ENCODE data around the gene LENG8.

LENG8 gene

DNA sequence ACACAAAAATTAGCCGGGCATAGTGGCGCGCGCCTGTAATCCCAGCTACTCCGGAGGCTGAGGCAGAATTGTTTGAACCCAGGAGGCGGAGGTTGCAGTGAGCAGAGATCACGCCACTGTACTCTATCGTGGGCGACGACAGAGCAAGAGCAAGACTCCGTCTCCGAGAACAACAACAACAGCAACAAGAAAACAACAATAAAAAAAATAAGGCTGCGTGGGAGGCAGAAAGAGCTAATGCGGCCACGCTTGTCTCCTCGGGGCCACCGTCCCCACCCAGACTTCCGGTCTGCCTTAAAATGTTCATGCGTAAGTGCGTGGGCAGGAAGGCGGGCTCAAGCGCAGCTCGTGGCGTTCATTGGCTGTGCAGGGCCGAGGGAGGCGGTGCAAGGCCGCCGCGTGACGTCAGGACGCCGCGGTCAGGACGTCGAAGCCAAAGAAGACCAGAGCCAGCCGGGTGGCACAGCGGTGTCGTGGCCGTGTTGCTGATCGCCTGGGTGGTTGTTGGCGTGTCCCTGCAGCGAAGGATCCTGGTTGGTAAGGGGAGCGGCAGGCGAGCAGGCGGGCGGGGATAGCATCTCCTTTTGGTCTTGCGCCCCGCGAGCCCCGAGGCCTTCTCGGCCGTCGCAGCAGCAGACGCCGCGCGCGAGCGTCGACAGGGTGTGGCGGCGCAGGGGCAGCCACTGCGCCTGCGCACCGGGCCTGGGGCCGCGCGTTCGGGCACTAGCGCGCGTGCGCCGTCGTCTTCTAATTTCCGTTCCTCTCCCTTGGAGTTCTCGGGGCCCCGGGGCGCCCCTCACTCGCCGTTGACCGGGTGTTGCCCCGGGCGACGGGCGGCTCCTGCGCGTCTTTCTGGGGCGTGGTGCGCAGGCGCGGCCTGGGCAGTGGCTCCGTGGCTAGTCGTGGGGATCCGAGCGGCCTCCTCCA is at the start of gene LENG8:
LENG8 (plus strand) TSS at position 426 of the 927 bp plus-strand sequence. CDS start 2,146 bp downstream, outside the sequence.
- DNase-seq (ENCODE audit: low spot score), result peak; percentile 98

DNA sequence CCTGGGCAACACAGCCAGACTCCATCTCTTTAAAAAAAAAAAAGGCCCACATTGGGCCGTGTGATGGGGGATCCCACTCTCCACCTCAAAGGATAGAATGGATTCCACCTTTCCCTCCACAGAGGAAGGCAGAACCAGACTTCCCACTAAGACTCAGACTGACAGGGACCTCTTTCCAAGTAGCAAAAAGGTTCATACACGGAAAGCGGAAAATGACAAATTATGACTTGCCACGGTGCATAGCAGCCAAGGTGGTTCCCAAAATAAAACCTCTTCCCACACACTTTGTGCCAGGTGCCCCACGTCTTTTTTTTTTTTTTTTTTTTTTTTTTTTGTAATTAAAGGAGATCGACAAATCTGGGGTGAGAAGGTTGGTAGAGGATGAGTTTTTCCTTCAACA is 48.1 kb upstream of the LENG8 start:
- DNase-seq (ENCODE audit: low spot score), result no peak

DNA sequence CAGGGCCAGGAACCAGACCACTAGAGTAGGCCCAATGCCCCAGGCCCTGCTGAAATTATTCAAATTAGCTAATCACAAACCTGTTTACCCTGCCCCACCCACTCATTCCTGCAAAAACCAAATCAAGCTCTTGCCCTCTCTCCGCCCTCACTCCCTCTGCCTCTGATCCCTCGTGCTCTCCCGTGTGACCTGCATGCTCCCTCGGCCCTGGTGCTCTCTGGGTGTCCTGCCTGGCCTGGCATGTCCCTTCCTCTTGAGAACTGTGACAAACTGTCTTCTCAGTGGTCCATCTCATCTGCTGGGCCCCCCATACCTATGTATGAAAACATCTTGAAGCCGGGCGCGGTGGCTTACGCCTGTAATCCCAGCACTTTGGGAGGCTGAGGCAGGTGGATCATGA is 45.9 kb upstream of the LENG8 start:
- DNase-seq (ENCODE audit: low spot score), result no peak

DNA sequence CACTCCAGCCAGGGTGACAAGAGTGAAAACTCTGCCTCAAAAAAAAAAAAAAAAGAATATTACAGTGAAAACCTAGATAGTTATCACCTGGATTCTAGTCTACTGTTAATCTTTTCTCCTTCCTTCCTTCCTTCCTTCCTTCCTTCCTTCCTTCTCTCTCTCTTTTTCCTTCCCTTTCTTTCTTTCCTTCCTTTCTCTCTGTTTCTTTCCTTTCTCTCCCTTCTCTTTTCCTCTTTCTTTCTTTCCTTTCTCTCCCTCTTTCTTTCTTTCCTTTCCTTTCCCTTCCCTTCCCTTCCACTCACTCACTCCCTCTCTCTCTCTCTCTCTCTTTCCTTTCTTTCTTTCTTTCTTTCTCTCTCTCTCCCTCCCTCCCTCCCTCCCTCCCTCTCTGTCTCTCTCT is 43.4 kb upstream of the LENG8 start:
- DNase-seq (ENCODE audit: low spot score), result no peak

DNA sequence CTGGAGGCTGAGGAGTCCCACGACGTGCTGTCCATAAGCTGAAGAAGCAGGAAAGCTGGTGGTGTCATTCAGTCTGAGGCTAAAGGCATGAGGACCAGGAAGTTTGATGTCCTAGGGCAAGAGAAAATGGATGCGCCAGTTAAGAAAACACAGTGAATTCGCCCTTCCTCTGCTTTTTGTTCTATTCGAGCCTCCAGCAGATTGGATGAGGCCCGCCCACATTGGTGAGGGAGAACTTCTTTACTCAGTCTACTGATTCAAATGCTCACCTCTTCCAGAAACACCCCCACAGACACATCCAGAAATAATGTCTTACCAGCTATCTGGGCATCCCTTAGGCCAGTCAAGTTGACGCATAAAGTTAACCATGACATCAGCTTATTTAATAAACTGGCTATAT is 41.2 kb upstream of the LENG8 start:
- no peak for DNase-seq (ENCODE audit: low spot score)

DNA sequence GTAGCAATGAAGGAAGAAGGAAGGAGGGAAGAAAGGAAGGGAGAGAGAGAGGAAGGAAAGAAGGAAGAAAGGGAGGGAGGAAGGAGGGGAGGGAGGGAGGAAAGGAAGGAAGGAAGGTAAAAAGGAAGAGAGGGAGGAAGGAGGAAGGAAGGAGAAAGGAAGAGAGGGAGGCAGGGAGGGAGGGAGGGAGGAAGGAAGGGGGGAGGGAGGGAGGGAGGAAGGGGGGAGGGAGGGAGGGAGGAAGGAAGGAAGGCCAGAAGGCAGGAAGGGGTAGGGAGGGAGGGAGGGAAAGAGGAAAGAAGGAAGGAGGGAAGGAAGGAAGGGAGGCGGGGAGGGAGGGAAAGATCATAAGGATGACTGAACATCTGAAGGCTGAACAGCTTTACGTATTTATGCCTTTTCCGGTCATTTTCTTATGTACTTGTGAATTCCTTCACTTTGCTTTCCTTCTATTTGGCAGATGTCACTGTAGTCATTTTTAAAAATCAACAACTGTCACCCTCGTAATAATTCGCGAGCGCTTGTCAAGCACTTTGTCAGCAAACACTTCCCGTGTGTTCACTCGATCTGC is 40.5 kb upstream of the LENG8 start:
- no peak for DNase-seq (ENCODE audit: low spot score)

DNA sequence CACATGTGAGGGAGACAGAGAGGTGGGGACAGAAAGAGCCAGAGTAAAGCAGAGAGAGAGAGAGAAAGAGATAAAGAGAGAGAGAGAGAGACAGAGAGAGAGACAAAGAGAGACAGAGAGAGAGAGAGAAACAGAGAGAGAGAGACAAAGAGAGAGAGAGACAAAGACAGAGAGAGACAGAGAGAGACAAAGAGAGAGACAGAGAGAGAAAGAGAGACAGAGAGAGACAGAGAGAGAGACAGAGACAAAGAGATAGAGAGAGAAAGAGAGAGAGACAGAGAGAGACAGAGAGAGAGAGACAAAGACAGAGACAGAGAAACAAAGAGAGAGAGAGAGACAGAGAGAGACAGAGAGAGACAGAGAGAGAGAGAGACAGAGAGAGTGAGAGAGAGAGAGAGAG is 38.0 kb upstream of the LENG8 start:
- DNase-seq (ENCODE audit: low spot score), result no peak

DNA sequence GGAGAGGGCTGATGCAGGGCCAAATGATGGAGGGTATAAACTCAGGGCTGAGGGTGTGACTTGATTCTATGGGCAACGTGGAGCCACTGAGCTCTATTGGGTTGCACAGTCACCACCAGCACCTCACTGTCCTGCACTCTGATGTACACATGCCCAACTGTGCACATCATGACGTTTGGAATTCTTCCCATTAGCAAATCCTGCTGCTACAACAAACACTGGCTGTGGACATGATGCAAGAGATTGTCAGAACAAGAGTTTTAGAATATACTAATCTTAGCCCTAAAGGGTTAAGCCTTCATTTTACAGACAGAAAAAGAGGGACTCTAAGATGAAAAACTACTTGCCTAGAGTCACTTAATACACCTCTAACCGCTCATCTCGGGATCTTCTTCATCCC is 36.1 kb upstream of the LENG8 start:
- no peak for DNase-seq (ENCODE audit: low spot score)

DNA sequence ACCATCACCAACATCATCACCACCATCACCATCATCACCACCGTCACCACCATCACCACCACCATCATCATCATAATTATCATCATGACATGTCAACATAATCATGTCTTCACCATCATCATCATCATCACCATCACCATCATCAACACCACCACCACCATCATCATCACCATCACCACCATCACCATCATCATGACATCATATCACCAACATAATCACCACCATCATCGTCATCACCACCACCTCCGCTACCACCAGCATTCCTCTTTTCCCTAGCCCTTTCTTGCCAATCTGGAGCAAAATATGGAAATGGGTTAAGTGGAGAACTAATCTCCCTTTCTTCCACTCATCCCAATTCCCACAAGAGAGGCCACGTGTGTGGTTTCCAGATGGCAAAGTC is 34.8 kb upstream of the LENG8 start:
- DNase-seq (ENCODE audit: low spot score), result no peak

DNA sequence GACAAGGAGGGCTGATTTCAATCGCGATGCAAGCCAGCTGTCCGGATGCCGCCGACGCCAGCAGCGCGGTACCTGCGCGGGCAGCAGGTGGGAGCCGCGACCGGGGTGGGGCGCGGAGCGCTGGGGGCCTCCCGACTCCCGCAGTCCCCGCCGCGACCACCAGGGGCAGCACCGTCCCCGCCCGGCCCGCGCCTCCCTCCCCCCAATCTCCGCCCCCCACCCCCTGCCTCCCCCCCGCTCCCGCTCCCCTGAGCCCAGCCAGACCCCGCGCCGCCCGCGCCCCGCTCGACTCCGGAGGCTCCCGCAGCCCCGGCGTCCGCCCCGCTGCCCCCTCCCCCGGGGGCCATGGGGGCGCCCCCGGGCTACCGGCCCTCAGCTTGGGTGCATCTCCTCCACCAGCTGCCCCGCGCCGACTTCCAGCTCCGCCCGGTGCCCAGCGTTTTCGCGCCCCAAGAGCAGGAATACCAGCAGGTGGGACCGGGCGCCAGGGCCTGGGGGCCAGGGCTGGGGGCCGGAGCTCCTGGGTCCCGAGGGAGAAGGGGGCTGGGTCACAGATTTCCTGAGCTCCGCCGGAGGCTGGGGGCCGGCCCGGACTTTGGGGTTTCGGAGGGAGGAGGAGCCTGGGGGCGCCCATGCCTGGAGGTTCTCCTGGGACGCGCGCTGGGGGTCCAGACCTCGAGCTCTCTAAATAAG is 33.6 kb upstream of the LENG8 start, which contains the start of gene TTYH1:
TTYH1 (plus strand) TSS at position 257 of the 693 bp plus-strand sequence; CDS start at position 346, 89 bp downstream.
- no peak for DNase-seq (ENCODE audit: low spot score)

DNA sequence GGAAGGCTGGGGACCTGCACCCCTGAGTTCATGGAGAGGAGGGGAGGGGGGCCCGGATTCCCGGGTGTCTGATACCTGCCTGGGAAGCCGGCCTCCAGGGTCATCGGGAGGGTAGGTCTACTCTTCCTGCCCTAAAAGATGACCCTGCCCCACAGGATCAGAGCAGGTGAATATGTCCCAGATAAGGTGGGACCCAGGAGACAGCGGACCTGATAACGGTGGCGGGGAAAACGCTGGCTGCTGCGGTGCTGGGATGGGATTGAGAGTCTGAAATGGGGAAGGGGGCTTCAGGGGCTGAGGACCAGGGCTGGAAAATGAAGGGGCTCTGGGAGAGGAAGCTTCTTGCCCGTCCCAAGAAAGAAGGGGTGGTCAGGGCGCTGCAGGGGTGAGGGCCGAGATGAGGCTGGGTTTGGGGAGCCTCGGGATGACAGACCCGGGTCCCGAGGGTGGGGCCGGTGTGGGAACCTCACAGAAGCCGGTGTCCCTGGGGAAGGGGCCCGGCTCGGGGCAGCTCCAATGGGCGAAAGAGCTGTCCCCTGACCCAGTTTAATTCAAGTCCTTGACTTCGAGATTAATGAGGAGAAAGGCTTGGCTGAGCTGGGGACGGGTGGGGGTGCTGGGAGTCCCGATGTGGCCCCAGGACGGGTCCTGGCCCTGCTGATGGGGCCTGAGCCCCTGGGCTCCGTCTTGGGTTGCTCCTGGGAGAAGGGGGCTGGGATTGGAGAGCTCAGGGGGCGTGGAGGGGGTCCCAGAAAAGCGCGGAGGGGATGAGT is 32.9 kb upstream of the LENG8 start:
- no peak for DNase-seq (ENCODE audit: low spot score)

DNA sequence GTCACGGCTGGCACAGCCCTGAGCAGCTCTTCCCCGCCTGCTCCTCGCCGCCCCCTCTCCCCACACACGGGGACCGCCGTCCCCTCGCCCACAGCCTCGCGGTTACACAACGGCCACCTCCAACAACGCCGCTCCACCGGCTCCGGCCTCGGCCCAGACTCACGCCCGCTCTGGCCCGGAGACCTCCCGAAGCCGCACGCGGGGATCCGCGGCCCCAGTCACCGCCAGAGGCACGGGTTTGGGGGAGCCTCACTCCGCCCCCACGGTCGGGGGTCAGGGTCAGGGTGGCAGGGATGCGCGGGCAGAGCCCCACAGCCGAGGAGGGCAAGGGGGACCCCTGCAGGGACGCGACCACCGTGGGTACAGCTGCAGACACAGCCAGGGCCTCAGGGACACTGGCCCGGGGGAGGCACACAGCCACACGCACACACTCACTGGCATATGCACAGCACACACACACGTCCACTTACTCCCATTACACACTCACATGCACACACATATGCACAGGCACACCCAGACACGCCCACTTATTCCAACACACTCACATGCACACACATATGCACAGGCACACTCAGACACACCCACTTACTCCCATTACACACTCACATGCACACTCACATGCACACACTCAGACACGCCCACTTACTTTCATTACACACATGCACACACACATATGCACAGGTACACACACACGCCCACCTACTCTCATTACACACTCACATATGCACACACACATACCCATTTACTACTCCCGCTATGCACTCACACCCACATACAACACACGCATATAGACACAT is 32.1 kb upstream of the LENG8 start:
- no peak for DNase-seq (ENCODE audit: low spot score)

DNA sequence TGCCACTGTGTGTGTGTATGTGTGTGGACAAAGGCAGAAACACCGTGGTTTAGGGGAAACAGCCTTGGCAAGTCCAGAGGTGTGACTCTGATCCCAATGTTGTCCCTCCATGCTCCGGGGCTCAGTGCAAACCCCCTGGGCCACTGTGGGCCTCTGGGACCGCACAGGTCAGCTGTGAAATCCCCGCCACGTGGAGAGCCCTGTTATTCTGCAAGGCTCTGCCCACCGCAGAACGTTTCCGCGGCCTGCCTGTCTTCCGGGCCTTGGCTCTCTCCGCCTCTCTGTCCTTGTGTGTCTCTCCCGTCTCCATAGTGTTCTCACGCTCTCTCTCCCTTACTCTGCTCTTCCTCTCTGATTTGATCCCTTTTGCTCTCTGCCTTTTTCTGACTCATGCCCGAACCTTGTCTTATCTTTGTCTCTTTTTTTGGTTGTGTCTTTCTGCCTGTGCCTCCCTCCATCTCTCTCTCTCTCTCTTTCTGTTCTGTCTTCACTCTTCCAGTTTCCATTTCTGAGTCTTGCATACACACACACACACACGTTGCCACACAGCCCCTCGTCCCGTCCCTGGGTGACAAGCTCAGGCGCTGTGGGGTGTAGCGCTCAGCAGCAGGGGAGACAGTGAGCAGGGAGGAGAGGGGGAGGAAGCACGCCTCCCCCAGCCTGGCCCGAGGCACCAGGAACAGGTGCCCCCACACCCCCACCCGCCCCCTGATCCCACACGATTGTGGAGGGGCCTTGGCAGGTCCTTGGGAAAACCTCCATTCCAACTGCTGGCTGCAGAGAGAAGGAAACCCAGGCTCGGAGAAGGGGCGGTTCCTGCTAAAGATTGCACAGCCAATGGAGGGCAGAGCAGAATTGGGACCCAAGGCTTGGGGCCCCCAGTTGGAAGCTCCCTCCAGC is 30.7 kb upstream of the LENG8 start:
- peak; percentile 12 for DNase-seq (ENCODE audit: low spot score)

DNA sequence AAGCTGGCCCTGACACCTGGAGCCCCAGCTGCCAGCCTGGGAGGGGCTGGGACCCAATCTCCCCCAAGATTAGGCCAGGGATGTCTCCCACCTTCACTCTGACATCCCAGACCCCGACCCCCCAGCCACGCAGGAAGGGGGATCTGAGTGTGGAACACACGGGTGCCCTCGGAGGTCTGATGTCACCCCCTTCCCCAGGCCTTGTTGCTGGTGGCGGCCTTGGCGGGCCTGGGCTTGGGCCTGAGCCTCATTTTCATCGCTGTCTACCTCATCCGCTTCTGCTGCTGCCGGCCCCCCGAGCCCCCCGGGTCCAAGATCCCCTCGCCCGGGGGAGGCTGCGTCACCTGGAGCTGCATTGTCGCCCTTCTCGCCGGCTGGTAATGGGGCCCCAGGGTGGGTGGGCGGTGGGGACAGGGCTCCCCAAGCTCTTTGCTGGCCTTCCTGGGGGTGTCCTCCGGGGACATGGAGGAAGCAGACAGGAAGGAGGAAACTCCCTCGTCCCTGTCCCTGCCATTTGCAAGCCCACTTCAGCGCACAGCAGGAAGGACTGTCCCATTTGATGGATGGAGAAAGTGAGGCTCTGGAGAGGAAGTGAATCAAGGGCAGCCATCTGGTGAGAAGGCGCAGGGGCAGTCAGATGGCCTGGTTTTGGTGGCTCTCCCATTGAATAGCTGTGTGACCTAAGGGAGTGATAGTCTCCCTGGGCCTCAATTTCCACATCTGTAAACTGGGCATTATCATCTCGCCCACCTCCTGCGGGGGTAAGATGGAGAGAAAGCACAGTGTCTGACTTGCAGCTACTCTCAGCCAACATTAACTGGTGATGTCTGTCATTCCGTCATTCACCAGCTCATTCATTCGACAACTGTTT is 29.8 kb upstream of the LENG8 start:
- no peak for DNase-seq (ENCODE audit: low spot score)

DNA sequence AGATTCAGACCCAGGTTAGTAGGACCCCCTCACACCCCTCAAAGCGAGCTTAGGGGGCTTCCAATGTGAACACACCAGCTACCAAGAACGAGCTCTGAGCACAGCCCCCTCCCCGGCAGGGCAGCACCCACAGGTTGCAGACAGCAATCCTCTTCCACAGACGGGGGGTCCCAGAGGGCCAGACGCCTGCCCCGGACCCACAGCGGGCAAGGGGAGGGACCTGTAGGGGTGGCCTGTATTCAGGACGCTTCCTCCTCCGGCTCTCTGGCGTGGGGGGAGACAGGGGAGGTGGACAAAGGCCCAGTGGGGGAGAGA is 29.0 kb upstream of the LENG8 start:
- DNase-seq (ENCODE audit: low spot score), result no peak

DNA sequence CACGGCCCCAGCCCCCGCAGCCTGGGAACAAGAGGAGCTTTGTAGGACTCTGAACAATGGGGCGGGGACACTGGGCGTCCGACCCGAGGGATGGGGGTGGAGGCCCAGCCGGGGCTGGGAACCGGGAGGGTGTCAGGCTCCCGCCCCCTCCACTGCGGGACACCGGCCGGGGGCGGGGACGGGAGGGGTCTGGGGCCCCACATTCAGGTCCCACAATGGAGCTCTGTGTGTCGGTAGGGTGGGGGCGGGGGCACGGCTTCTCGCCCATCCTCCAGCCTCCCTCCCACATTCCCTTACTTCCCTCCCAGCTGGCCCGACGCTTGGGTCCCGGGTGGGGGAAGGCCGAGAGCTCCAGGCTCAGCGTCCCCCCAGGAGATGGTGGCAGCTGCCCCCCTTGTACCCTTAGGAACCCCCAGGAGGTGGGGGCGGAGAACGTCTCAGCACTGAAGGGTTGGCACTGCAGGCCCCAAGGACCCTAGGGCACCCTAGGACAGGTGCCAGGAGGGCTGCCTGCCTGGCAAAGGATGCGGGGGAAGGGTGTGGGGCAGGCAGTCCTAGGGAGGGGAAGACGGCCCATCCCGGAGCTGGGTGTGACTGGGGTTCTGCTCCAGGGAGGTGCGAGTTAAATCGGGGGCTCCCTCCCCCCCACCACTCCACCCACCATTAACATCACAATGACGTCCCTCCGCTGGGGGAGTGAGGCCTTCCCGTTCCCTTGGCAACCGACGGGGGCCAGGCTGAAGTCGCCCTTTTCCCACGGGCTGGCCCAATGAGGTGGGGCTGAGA is 28.4 kb upstream of the LENG8 start:
- DNase-seq (ENCODE audit: low spot score), result no peak

DNA sequence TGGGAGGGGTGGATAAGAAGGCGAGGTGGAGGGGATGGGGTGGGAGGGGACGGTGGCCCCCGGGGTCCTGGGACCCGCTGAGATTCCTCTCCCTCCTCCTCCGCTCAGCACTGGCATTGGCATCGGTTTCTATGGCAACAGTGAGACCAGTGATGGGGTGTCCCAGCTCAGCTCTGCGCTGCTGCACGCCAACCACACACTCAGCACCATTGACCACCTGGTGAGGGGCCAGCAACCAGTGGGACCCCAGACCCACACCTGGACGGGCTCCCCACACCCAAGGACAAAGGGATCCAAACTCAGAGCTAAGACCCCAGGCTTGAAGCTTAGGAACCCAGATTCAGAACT is 27.9 kb upstream of the LENG8 start:
- no peak for DNase-seq (ENCODE audit: low spot score)

DNA sequence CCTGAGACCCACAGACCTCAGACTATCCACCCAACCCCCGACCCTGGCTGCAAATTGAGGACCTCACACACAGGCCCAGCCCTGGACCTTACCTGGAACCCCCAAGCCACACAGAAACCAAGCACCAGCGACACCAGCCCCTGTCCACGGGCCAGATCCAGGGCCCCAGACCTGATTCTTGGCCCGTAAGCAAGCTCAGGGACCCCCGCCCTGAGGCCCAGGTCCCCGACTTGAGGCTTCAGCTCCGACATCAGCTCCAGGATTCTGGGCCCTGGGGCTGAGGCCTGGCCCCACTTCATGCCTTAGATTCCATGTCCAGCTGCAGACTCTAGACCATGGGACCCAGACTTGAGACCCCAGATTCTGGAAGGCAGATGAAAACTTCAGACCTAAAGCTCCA is 27.5 kb upstream of the LENG8 start:
- DNase-seq (ENCODE audit: low spot score), result no peak

DNA sequence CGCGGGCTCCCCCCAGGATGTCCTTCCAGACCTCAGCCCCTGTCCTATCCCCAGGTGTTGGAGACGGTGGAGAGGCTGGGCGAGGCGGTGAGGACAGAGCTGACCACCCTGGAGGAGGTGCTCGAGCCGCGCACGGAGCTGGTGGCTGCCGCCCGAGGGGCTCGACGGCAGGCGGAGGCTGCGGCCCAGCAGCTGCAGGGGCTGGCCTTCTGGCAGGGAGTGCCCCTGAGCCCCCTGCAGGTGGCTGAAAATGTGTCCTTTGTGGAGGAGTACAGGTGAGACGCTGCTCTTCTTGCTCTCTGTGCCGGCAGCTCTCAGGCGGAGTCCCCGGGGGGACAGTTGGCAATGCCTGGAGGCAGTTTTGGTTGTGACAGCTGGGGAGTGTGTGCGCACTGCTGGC is 26.9 kb upstream of the LENG8 start:
- DNase-seq (ENCODE audit: low spot score), result no peak
